ENCODE data around the gene ITIH5. TPM values are rescaled to one million over a fixed set of nuclear protein-coding genes. Genes with fewer than 3 reads are reported as not detected.

ITIH5 gene
- total and polyA plus RNA-seq, 2 of the 13 experiments (the other 11 are each of a cell fraction or from before 2014, with no cell fraction given) = 4.7 to 8.9 TPM

- no peak for TF ChIP-seq PLSCR1 (CRISPR knock-in tag; IDR thresholded peaks at IDR 0.05; ENCODE audit: borderline replicate concordance)
- no peak for TF ChIP-seq GTF2F1 (IDR thresholded peaks at IDR 0.05; ENCODE audit: low read length)
- TF ChIP-seq, protein P1, sequence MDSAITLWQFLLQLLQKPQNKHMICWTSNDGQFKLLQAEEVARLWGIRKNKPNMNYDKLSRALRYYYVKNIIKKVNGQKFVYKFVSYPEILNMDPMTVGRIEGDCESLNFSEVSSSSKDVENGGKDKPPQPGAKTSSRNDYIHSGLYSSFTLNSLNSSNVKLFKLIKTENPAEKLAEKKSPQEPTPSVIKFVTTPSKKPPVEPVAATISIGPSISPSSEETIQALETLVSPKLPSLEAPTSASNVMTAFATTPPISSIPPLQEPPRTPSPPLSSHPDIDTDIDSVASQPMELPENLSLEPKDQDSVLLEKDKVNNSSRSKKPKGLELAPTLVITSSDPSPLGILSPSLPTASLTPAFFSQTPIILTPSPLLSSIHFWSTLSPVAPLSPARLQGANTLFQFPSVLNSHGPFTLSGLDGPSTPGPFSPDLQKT (CRISPR knock-in tag; IDR thresholded peaks at IDR 0.05; ENCODE audit: borderline replicate concordance) = no peak
- no peak for TF ChIP-seq ZNF296 (CRISPR knock-in tag; conservative IDR thresholded peaks at IDR 0.05)
- TF ChIP-seq LRRFIP1 (CRISPR knock-in tag; conservative IDR thresholded peaks at IDR 0.05) = no peak
- TF ChIP-seq, protein P2, sequence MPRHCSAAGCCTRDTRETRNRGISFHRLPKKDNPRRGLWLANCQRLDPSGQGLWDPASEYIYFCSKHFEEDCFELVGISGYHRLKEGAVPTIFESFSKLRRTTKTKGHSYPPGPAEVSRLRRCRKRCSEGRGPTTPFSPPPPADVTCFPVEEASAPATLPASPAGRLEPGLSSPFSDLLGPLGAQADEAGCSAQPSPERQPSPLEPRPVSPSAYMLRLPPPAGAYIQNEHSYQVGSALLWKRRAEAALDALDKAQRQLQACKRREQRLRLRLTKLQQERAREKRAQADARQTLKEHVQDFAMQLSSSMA (CRISPR knock-in tag; IDR thresholded peaks at IDR 0.05) = no peak
- no peak for TF ChIP-seq ZNF749 (CRISPR knock-in tag; IDR thresholded peaks at IDR 0.05; ENCODE audit: borderline replicate concordance)
- TF ChIP-seq HNF4A (CRISPR knock-in tag; IDR thresholded peaks at IDR 0.05) = no peak
- TF ChIP-seq NFE2 (CRISPR knock-in tag; IDR thresholded peaks at IDR 0.05) = no peak
Observed at GRCh38 chr10:7545261-7545660, 121.5 kb downstream of the ITIH5 start (continued).
